Large intestine (tissue), 3 donors: ENCODE measurements around the gene DTNB. TPM values are rescaled to one million over a fixed set of nuclear protein-coding genes. Genes with fewer than 3 reads are reported as not detected.
"Not testable (repeated sequence)": the region's sequence is repeated elsewhere in the genome, so short reads cannot be mapped to it uniquely, and the experiment has no call there.

ENCODE experiments used
- DNase-seq, 2 donors: peaks; one replicate each; pipeline versions ENCODE4 v3.0.0 to v3.0.0-alpha.2; 2013
- H3K27ac ChIP-seq: one replicate; pipeline ENCODE4 v1.5.1; 2013; ENCODE audit warnings: low read length
- H3K27me3 ChIP-seq: 2 replicates; pipeline ENCODE4 v1.6.1; 2013; ENCODE audit warnings: low read length; ENCODE audit not compliant: control insufficient read depth, insufficient read depth
- H3K36me3 ChIP-seq: 2 replicates; pipeline ENCODE4 v1.6.1; 2013; ENCODE audit warnings: low read length; ENCODE audit not compliant: control insufficient read depth, insufficient read depth
- H3K4me1 ChIP-seq: one replicate; pipeline ENCODE4 v1.6.1; 2013; ENCODE audit warnings: low read length; ENCODE audit not compliant: control insufficient read depth, insufficient read depth
- H3K4me3 ChIP-seq: one replicate; pipeline ENCODE4 v1.5.1; 2013; ENCODE audit warnings: low read length
- H3K9me3 ChIP-seq: one replicate; pipeline ENCODE4 v1.6.1; 2013; ENCODE audit warnings: mild to moderate bottlenecking, low read depth, low read length, moderate library complexity; ENCODE audit not compliant: control insufficient read depth
- WGBS: methylation state at CpG from one replicate; pipeline ENCODE4 v1.1.5; 2013; ENCODE audit warnings: low lambda C conversion rate; ENCODE audit not compliant: insufficient coverage; 5-methylcytosine and 5-hydroxymethylcytosine counted together
- polyA plus RNA-seq: library from polyadenylated mRNA; unstranded; fragments of 120-200 nt; gene quantifications from one replicate; pipeline ENCODE4 v1.2.1, GENCODE V29; 2013

DTNB gene
- polyA plus RNA-seq, 1 donor = 6.8 TPM

GRCh38 chr2:25414781-25415180 is 258.6 kb downstream of the DTNB start:
- no peak overlapping the region for H3K4me3 ChIP-seq
- H3K27ac ChIP-seq = no peak overlapping the region
- no peaks in the 10 kb centered on the region for H3K36me3 ChIP-seq
- 95% methylated on average over 3 of the region's 6 CpGs for WGBS
- DNase-seq = no peak
- no peaks in the 10 kb centered on the region for H3K27me3 ChIP-seq
- no peaks in the 10 kb centered on the region for H3K4me1 ChIP-seq
- no peaks in the 10 kb centered on the region for H3K9me3 ChIP-seq

DNA sequence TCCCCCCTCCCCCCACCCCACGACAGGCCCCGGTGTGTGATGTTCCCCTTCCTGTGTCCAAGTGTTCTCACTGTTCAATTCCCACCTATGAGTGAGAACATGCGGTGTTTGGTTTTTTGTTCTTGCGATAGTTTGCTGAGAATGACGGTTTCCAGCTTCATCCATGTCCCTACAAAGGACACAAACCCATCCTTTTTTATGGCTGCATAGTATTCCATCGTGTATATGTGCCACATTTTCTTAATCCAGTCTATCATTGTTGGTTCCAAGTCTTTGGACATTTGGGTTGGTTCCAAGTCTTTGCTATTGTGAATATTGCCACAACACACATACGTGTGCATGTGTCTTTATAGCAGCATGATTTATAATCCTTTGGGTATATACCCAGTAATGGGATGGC is 260.0 kb downstream of the DTNB start:
- not testable (repeated sequence) for H3K27ac ChIP-seq, DNase-seq, H3K4me3 ChIP-seq, H3K4me1 ChIP-seq, H3K9me3 ChIP-seq, H3K36me3 ChIP-seq, H3K27me3 ChIP-seq
- no CpG with 5 or more reads among the region's 7 CpGs for WGBS

GRCh38 chr2:25411753-25412152 is 261.6 kb downstream of the DTNB start:
- no peaks in the 10 kb centered on the region for H3K4me1 ChIP-seq
- H3K36me3 ChIP-seq = no peaks in the 10 kb centered on the region
- H3K9me3 ChIP-seq = no peaks in the 10 kb centered on the region
- H3K4me3 ChIP-seq = no peak overlapping the region
- no peak for DNase-seq
- no peaks in the 10 kb centered on the region for H3K27me3 ChIP-seq
- H3K27ac ChIP-seq = no peak overlapping the region
- 83% methylated on average over 5 of the region's 6 CpGs for WGBS

GRCh38 chr2:25411281-25411680 is 262.1 kb downstream of the DTNB start:
- H3K4me1 ChIP-seq = no peaks in the 10 kb centered on the region
- H3K4me3 ChIP-seq = no peak overlapping the region
- no peaks in the 10 kb centered on the region for H3K36me3 ChIP-seq
- WGBS = 100% methylated on average over 1 of the region's 8 CpGs
- no peaks in the 10 kb centered on the region for H3K9me3 ChIP-seq
- no peak overlapping the region for H3K27ac ChIP-seq
- DNase-seq = no peak
- no peaks in the 10 kb centered on the region for H3K27me3 ChIP-seq

DNA sequence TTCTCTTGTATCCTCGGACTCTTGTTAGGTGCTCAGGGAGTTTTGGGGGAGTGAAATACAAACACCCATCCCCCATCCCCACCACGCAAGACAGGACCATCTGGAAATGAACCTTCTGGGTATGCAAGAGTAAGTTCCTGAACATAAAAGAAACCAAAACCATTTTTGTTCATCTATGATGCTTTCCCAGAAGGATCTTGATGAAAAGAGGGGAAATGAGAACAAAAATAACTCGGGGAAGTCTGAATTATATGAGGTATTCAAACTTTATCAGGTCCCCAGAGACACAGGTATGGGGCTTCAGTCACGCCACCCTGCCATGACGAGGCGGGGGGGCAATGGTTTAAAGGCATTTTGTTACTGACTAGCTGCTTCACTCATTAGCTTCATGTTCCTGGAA is 263.0 kb downstream of the DTNB start:
- no peak overlapping the region for H3K4me3 ChIP-seq
- no CpG with 5 or more reads among the region's 6 CpGs for WGBS
- no peak overlapping the region for H3K27ac ChIP-seq
- no peaks in the 10 kb centered on the region for H3K4me1 ChIP-seq
- no peak for DNase-seq
- no peaks in the 10 kb centered on the region for H3K27me3 ChIP-seq
- no peaks in the 10 kb centered on the region for H3K36me3 ChIP-seq
- no peaks in the 10 kb centered on the region for H3K9me3 ChIP-seq

DNA sequence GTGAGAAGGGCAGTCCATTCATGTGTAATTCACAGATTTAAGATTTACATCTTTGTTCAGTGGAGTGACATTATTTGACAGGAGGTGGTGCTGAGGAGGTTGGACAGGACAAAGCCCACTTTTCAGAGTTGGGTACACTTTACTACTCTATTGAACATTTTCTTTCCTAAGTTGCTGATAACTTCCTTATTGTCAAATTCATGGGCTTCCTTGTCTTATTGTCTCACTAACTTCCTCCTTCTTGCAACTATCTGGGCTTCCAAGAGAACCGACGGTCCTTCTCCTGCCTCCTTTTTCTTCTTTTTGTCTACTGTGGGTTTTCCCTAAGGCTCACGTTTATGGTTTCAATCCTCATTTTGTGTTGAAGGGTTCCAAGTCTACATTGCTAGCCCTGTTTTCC is 263.9 kb downstream of the DTNB start:
- no peak for DNase-seq
- Histone ChIP-seq H3K27me3 (no peaks in the 10 kb centered on the region), H3K36me3 (no peaks in the 10 kb centered on the region), H3K27ac (no peak overlapping the region), H3K4me3 (no peak overlapping the region), H3K4me1 (no peaks in the 10 kb centered on the region), H3K9me3 (no peaks in the 10 kb centered on the region)
- WGBS = 93% methylated on average over 3 of the region's 3 CpGs

- H3K9me3 ChIP-seq = no peaks in the 10 kb centered on the region
- H3K27ac ChIP-seq = no peak overlapping the region
- no peaks in the 10 kb centered on the region for H3K36me3 ChIP-seq
- H3K4me3 ChIP-seq = no peak overlapping the region
- no peaks in the 10 kb centered on the region for H3K4me1 ChIP-seq
- WGBS = no CpG with 5 or more reads among the region's 1 CpG
- no peaks in the 10 kb centered on the region for H3K27me3 ChIP-seq
- DNase-seq = no peak
Observed at GRCh38 chr2:25409044-25409443, 264.3 kb downstream of the DTNB start.

DNA sequence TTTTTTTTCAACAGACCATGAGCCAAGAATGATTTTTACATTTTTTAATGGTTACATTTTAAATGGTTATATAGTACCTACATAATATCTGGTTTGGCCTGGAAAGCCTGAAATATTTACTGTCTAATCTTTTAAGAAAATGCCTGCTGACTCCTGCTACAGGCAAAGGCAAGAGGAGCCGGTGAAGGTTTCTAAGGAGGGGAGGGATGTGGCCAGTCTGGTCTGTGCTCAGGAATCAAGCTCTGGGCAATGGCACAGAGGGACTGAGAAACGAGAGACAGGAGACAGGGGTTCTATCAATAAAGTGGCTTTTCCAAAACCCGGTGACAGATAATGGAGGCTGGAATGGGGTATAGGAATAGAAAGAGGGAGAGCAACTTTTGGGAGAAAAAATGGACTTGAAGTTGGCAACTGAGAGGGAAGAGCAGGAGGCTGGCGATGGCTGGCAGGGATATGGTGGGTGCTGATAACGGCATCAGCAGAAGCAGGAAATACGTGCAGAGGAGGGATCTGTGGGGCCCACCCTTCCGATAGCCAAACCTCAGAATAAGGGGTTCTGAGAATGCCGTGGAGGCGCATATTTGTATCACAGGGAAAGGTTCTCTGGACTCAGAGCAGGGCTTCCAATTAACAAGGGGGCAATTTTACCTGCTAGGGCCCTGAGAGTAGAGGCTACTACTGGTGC is 267.6 kb downstream of the DTNB start:
- Histone ChIP-seq H3K36me3 (no peaks in the 10 kb centered on the region), H3K4me1 (no peaks in the 10 kb centered on the region), H3K9me3 (no peaks in the 10 kb centered on the region), H3K27me3 (no peaks in the 10 kb centered on the region), H3K4me3 (no peak overlapping the region), H3K27ac (no peak overlapping the region)
- WGBS = 100% methylated on average over 1 of the region's 9 CpGs
- no peak for DNase-seq

DNA sequence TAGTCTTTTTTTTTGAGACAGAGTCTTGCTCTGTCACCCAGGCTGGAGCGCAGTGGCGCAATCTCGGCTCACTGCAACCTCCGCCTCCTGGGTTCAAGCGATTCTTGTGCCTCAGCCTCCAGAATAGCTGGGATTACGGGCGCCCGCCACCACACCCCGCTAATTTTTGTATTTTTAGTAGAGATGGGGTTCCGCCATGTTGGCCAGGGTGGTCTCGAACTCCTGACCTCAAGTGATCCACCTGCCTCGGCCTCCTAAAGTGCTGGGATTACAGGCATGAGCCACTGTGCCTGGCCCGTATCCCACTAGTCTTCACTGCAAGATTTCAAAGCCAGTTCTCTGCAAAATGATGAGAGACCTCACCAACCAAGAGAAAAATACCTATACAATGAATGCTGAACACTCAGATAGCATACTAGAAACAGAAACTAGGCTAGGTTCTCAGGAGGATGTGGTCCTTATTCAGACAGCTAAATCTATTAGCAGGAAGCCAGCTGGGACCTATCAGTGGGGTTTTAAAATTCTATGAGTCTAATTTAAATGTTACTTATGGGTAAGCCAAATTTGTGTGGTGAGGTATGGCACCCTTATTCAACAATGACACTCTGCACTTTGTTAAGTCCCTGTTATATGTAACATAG is 270.1 kb downstream of the DTNB start:
- no CpG with 5 or more reads among the region's 13 CpGs for WGBS
- not testable (repeated sequence) for H3K27ac ChIP-seq, H3K9me3 ChIP-seq, DNase-seq, H3K4me3 ChIP-seq, H3K36me3 ChIP-seq, H3K4me1 ChIP-seq, H3K27me3 ChIP-seq

GRCh38 chr2:25402477-25402876 is 270.9 kb downstream of the DTNB start:
- no peak overlapping the region for H3K27ac ChIP-seq
- no peaks in the 10 kb centered on the region for H3K36me3 ChIP-seq
- no peaks in the 10 kb centered on the region for H3K9me3 ChIP-seq
- H3K27me3 ChIP-seq = no peaks in the 10 kb centered on the region
- H3K4me1 ChIP-seq = no peaks in the 10 kb centered on the region
- no peak overlapping the region for H3K4me3 ChIP-seq
- no CpG with 5 or more reads among the region's 3 CpGs for WGBS
- DNase-seq = no peak
